Measurements from ENCODE around the gene CPNE6. TPM values are rescaled to one million over a fixed set of nuclear protein-coding genes. Genes with fewer than 3 reads are reported as not detected.

Gene CPNE6
- total RNA-seq, 2 experiments from 2014 or later, result not detected

GRCh38 chr14:24100197-24100981 is 29.0 kb downstream of the CPNE6 start:
- H3K4me1 ChIP-seq (ENCODE audit: insufficient read depth, low read length, poor library complexity, severe bottlenecking), result peaks cover 5% of the 10 kb centered on the region
- H4K20me1 ChIP-seq (ENCODE audit: insufficient read depth, low read length), result no peaks in the 10 kb centered on the region
- peaks cover 6% of the 10 kb centered on the region for H3K36me3 ChIP-seq (ENCODE audit: insufficient read depth, low read length)
- no peaks in the 10 kb centered on the region for H3K9me2 ChIP-seq (ENCODE audit: insufficient read depth, low read length)
- no peak overlapping the region for H3K27ac ChIP-seq (ENCODE audit: low read depth, low read length, poor library complexity, severe bottlenecking)
- intact Hi-C loops (cut with micrococcal nuclease; ENCODE audit: unreplicated experiment), result no loop called here
- no peaks in the 10 kb centered on the region for H3K79me2 ChIP-seq (ENCODE audit: insufficient read depth, low read depth, low read length)
- no peak overlapping the region for H3K4me3 ChIP-seq (ENCODE audit: low read depth, low read length, poor library complexity, severe bottlenecking)
- H3K9me3 ChIP-seq (ENCODE audit: low read length), result no peaks in the 10 kb centered on the region
- DNase-seq (ENCODE audit: low spot score), result no peak
- ChIA-PET POLR2A (no interaction called here), CTCF (ENCODE audit: unreplicated experiment) (no interaction called here)
- no peak for TF ChIP-seq CTCF (conservative IDR thresholded peaks at IDR 0.05; ENCODE audit: low read length)
- no peak for TF ChIP-seq EZH2phosphoT487 (IDR thresholded peaks at IDR 0.05; ENCODE audit: borderline replicate concordance, low read depth, low read length)
- H2AFZ ChIP-seq (ENCODE audit: low read length), result no peak overlapping the region
- no TSS peak for BruUV-seq (replicated peaks)
- no peak overlapping the region for H3K4me2 ChIP-seq (ENCODE audit: low read length)

- Histone ChIP-seq H3K79me2 (ENCODE audit: insufficient read depth, low read depth, low read length) (no peaks in the 10 kb centered on the region), H3K9me3 (ENCODE audit: low read length) (no peaks in the 10 kb centered on the region), H3K36me3 (ENCODE audit: insufficient read depth, low read length) (peaks cover 6% of the 10 kb centered on the region), H4K20me1 (ENCODE audit: insufficient read depth, low read length) (no peaks in the 10 kb centered on the region), H3K4me3 (ENCODE audit: low read depth, low read length, poor library complexity, severe bottlenecking) (no peak overlapping the region), H3K4me1 (ENCODE audit: insufficient read depth, low read length, poor library complexity, severe bottlenecking) (no peaks in the 10 kb centered on the region), H3K9me2 (ENCODE audit: insufficient read depth, low read length) (no peaks in the 10 kb centered on the region), H3K4me2 (ENCODE audit: low read length) (no peak overlapping the region), H2AFZ (ENCODE audit: low read length) (no peak overlapping the region), H3K27ac (ENCODE audit: low read depth, low read length, poor library complexity, severe bottlenecking) (no peak overlapping the region)
- no peak for DNase-seq (ENCODE audit: low spot score)
- POLR2A ChIA-PET, result no interaction called here
- TF ChIP-seq EZH2phosphoT487 (IDR thresholded peaks at IDR 0.05; ENCODE audit: borderline replicate concordance, low read depth, low read length), result no peak
- no peak for TF ChIP-seq CTCF (conservative IDR thresholded peaks at IDR 0.05; ENCODE audit: low read length)
- no TSS peak for BruUV-seq (replicated peaks)
- CTCF ChIA-PET (ENCODE audit: unreplicated experiment), result no interaction called here
- intact Hi-C loops (cut with micrococcal nuclease; ENCODE audit: unreplicated experiment), result no loop called here
These were observed 29.7 kb downstream of the CPNE6 start for GRCh38 chr14:24100982-24101494.

All from OCI-LY7 (cell line).